ENCODE data around the gene RNF10. TPM values are rescaled to one million over a fixed set of nuclear protein-coding genes. Genes with fewer than 3 reads are reported as not detected.

RNF10 gene
- polyA plus RNA-seq = 139 and 145 TPM in 2 replicates
- 119 and 140 TPM in 2 replicates for polyA minus RNA-seq

GRCh38 chr12:120534203-120534702, at the start of gene RNF10:
Gene RNF10, plus strand, starts transcription at chr12:120534356. Its CDS starts 456 bp downstream, at chr12:120534812.
- peak within 1 kb of the TSS; percentile 51 for H2AFZ ChIP-seq (ENCODE audit: low read depth, low read length)
- H3K9me2 ChIP-seq (ENCODE audit: insufficient read depth, low read length) = no peaks in the 10 kb centered on the region
- H3F3A ChIP-seq (ENCODE audit: insufficient read depth, low read length, poor library complexity, severe bottlenecking) = no peaks in the 10 kb centered on the region
- no peaks in the 10 kb centered on the region for H3K36me3 ChIP-seq (ENCODE audit: insufficient read depth, low read length)
- peaks cover 15% of the 10 kb centered on the region for H4K20me1 ChIP-seq (ENCODE audit: insufficient read depth)
- H3K4me3 ChIP-seq (ENCODE audit: low read length) = peak within 1 kb of the TSS; percentile 100
- peak within 1 kb of the TSS; percentile 87 for H3K27ac ChIP-seq (ENCODE audit: low read length)
- no peaks in the 10 kb centered on the region for H3K27me3 ChIP-seq (ENCODE audit: insufficient read depth, low read depth, low read length)
- peak within 1 kb of the TSS; percentile 96 for H3K9ac ChIP-seq (ENCODE audit: low read length)
- TF ChIP-seq REST (IDR thresholded peaks at IDR 0.05; ENCODE audit: borderline replicate concordance) = peak; percentile 75
- TF ChIP-seq, protein P1, sequence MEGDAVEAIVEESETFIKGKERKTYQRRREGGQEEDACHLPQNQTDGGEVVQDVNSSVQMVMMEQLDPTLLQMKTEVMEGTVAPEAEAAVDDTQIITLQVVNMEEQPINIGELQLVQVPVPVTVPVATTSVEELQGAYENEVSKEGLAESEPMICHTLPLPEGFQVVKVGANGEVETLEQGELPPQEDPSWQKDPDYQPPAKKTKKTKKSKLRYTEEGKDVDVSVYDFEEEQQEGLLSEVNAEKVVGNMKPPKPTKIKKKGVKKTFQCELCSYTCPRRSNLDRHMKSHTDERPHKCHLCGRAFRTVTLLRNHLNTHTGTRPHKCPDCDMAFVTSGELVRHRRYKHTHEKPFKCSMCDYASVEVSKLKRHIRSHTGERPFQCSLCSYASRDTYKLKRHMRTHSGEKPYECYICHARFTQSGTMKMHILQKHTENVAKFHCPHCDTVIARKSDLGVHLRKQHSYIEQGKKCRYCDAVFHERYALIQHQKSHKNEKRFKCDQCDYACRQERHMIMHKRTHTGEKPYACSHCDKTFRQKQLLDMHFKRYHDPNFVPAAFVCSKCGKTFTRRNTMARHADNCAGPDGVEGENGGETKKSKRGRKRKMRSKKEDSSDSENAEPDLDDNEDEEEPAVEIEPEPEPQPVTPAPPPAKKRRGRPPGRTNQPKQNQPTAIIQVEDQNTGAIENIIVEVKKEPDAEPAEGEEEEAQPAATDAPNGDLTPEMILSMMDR (IDR thresholded peaks at IDR 0.05; ENCODE audit: poor library complexity, severe bottlenecking) = no peak
- TF ChIP-seq EP300 (conservative IDR thresholded peaks at IDR 0.05; ENCODE audit: poor library complexity, severe bottlenecking) = peak; percentile 40
- peak; percentile 65 for TF ChIP-seq MXI1 (conservative IDR thresholded peaks at IDR 0.05; ENCODE audit: poor library complexity, severe bottlenecking)
- peak; percentile 99 for TF ChIP-seq POLR2AphosphoS5 (IDR thresholded peaks at IDR 0.05)
- peak; percentile 14 for TF ChIP-seq SMC3 (conservative IDR thresholded peaks at IDR 0.05; ENCODE audit: poor library complexity)
- no peak for TF ChIP-seq EZH2 (IDR thresholded peaks at IDR 0.05; ENCODE audit: borderline replicate concordance, insufficient read depth, low read length, poor library complexity, severe bottlenecking)
- TF ChIP-seq RAD21 (conservative IDR thresholded peaks at IDR 0.05) = no peak
- peak; percentile 75 for TF ChIP-seq TAF1 (IDR thresholded peaks at IDR 0.05; ENCODE audit: low read depth)
- peak within 1 kb of the TSS; percentile 94 for H3K4me2 ChIP-seq (ENCODE audit: low read length)
- H3K79me2 ChIP-seq (replicated peaks; ENCODE audit: insufficient read depth, low read length) = peaks cover 48% of the 10 kb centered on the region
- H3K9me3 ChIP-seq (ENCODE audit: low read length) = no peaks in the 10 kb centered on the region

- H3K36me3 ChIP-seq (ENCODE audit: insufficient read depth, low read length) = no peaks in the 10 kb centered on the region
- no peak overlapping the region for H2AFZ ChIP-seq (ENCODE audit: low read depth, low read length)
- TF ChIP-seq, protein P1 (IDR thresholded peaks at IDR 0.05; ENCODE audit: poor library complexity, severe bottlenecking) = no peak
- TF ChIP-seq REST (IDR thresholded peaks at IDR 0.05; ENCODE audit: borderline replicate concordance) (no peak), TAF1 (IDR thresholded peaks at IDR 0.05; ENCODE audit: low read depth) (no peak), MXI1 (conservative IDR thresholded peaks at IDR 0.05; ENCODE audit: poor library complexity, severe bottlenecking) (no peak), SMC3 (conservative IDR thresholded peaks at IDR 0.05; ENCODE audit: poor library complexity) (no peak), EZH2 (IDR thresholded peaks at IDR 0.05; ENCODE audit: borderline replicate concordance, insufficient read depth, low read length, poor library complexity, severe bottlenecking) (no peak), RAD21 (conservative IDR thresholded peaks at IDR 0.05) (no peak), POLR2AphosphoS5 (IDR thresholded peaks at IDR 0.05) (no peak), EP300 (conservative IDR thresholded peaks at IDR 0.05; ENCODE audit: poor library complexity, severe bottlenecking) (no peak)
- H4K20me1 ChIP-seq (ENCODE audit: insufficient read depth) = no peaks in the 10 kb centered on the region
- no peak overlapping the region for H3K9ac ChIP-seq (ENCODE audit: low read length)
- no peaks in the 10 kb centered on the region for H3K9me3 ChIP-seq (ENCODE audit: low read length)
- no peaks in the 10 kb centered on the region for H3K27me3 ChIP-seq (ENCODE audit: insufficient read depth, low read depth, low read length)
- no peaks in the 10 kb centered on the region for H3K79me2 ChIP-seq (replicated peaks; ENCODE audit: insufficient read depth, low read length)
- H3K9me2 ChIP-seq (ENCODE audit: insufficient read depth, low read length) = no peaks in the 10 kb centered on the region
- no peak overlapping the region for H3K4me2 ChIP-seq (ENCODE audit: low read length)
- H3F3A ChIP-seq (ENCODE audit: insufficient read depth, low read length, poor library complexity, severe bottlenecking) = no peaks in the 10 kb centered on the region
- no peak overlapping the region for H3K4me3 ChIP-seq (ENCODE audit: low read length)
- H3K27ac ChIP-seq (ENCODE audit: low read length) = no peak overlapping the region
Observed at GRCh38 chr12:120485961-120486881, 47.9 kb upstream of the RNF10 start.

Measured in neural cell (in vitro differentiated cells).